Hindlimb muscle (tissue), 1 donor: Measurements from ENCODE around the gene NRDE2. TPM values are rescaled to one million over a fixed set of nuclear protein-coding genes. Genes with fewer than 3 reads are reported as not detected.

Source experiments
- DNase-seq: peaks from one replicate; pipeline ENCODE4 v3.0.0-alpha.2; 2013
- polyA plus RNA-seq: library from polyadenylated mRNA; unstranded; fragments of 120-200 nt; gene quantifications from one replicate; pipeline ENCODE4 v1.2.1, GENCODE V29; 2013; ENCODE audit not compliant: insufficient read length

Gene NRDE2, protein sequence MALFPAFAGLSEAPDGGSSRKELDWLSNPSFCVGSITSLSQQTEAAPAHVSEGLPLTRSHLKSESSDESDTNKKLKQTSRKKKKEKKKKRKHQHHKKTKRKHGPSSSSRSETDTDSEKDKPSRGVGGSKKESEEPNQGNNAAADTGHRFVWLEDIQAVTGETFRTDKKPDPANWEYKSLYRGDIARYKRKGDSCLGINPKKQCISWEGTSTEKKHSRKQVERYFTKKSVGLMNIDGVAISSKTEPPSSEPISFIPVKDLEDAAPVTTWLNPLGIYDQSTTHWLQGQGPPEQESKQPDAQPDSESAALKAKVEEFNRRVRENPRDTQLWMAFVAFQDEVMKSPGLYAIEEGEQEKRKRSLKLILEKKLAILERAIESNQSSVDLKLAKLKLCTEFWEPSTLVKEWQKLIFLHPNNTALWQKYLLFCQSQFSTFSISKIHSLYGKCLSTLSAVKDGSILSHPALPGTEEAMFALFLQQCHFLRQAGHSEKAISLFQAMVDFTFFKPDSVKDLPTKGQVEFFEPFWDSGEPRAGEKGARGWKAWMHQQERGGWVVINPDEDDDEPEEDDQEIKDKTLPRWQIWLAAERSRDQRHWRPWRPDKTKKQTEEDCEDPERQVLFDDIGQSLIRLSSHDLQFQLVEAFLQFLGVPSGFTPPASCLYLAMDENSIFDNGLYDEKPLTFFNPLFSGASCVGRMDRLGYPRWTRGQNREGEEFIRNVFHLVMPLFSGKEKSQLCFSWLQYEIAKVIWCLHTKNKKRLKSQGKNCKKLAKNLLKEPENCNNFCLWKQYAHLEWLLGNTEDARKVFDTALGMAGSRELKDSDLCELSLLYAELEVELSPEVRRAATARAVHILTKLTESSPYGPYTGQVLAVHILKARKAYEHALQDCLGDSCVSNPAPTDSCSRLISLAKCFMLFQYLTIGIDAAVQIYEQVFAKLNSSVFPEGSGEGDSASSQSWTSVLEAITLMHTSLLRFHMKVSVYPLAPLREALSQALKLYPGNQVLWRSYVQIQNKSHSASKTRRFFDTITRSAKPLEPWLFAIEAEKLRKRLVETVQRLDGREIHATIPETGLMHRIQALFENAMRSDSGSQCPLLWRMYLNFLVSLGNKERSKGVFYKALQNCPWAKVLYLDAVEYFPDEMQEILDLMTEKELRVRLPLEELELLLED
- polyA plus RNA-seq, result 13.6 TPM

DNA sequence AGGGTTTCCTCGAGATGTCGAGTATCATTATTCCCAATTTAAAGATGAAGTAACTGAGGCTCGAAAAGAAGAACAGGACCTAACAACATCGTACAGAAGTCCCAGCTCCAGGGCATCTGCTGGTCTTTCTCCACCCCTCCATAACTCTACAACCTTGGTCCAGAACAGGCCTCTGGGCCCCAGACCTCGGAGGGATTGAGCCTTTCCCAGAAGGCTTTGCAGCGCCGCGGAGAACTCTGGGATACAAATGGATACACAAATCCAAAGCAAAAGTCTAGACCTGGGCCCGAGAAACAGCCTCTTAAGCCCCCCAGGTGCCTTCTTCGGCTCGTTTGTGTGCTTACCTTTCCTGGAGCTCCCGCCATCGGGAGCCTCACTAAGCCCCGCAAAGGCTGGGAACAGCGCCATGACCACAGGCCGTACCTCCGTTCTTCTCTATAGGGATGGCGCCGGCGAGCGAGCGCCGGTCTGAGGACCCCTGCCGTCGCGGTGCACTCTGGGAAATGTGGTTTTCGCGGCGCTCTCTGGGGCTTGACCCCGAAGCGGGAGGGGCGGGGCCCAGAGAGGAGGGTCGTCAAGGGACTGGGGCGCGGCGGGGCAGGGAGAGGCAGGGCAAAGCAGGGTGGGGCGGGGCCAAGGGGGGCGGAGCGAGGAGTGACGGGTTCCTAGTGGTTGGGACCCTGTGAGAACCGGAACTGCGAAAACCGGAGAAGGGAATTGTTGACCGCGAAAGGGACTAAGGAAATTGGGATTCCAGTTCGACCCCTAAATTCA, at the start of gene NRDE2:
TSS of gene NRDE2 (minus strand) at position 445 of the 774 bp plus-strand sequence. CDS start at position 408, 37 bp downstream.
- DNase-seq, result peak; percentile 96

DNA sequence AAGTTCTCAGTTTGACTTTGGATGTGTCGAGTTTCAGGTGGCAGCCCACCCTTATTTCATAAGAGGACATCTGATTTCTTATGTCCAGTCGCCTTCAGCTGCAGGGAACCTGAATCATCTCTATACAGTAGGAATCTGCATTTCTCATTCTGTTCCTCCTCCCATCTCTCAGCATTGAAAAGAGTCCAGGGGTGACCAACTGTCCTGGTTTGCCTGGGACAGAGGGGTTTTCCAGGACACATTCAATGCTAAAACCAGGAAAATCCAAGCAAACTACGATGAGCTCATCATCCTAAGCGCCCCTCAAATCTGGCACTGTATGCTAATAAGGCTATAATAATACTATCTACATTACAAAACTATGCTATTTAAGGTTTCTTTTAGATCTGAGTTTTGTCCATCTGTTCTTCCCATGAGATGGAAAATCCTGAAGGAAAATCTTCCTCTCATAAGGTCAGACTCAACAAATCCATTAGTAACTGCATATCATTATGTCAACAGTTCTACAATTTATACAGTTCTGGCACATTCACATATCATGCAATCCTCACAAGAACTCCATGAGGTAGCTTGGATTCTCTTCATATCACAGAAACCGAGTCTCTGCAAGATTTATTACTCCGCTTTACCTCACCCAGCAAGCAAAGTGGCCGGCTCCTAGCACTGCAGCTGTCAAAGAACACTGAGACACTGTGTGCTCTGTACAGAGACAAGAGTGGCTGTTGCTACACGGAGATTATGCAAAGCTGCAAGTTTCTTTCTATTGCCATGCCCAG, 49.5 kb upstream of the NRDE2 start:
- peak; percentile 55 for DNase-seq

DNA sequence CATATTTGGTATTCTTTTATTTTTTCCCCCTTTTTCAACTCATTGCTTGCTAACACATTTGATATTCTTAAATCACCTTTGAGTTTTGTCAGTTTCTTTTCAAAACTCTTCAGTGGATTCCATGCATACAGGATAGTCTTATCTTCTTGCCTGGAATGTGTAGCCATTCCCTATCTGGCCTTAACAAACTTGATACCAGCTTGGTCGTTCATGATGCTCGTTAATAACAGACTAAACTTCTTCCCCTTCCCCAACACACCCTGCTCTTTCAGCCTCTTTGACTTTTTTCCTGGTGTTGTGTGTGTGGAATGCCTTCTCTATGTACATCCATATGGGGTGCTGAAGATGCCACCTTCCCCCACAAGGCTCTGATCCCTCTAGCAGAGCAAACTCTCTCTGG, 47.4 kb upstream of the NRDE2 start:
- no peak for DNase-seq

- no peak for DNase-seq
Measured at GRCh38 chr14:90378249-90378648, 46.5 kb upstream of the NRDE2 start.

- DNase-seq, result no peak
Measured at GRCh38 chr14:90375934-90376333, 44.2 kb upstream of the NRDE2 start.

- DNase-seq, result no peak
Measured at GRCh38 chr14:90374813-90375212, 43.1 kb upstream of the NRDE2 start.

DNA sequence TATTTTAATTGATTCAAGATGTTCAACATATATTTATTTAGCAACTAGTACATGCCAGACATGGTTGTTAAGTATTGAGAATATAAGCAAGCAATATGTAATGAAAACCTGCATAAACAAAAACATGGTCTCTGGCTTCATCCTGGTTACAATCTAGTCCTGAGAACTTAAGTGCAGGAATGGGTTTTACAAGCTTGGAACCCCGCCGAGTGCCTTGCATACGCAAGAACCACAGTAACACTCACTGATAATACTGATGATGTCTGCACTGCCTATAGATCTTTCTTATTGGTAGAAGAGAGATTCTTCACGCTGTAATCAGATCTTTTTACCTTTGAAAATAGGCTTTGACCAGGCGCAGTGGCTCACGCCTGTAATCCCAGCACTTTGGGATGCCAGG, 42.1 kb upstream of the NRDE2 start:
- no peak for DNase-seq

GRCh38 chr14:90368946-90369721, 37.4 kb upstream of the NRDE2 start:
- no peak for DNase-seq

- DNase-seq, result no peak
Measured at GRCh38 chr14:90362558-90362896, 30.8 kb upstream of the NRDE2 start.

DNA sequence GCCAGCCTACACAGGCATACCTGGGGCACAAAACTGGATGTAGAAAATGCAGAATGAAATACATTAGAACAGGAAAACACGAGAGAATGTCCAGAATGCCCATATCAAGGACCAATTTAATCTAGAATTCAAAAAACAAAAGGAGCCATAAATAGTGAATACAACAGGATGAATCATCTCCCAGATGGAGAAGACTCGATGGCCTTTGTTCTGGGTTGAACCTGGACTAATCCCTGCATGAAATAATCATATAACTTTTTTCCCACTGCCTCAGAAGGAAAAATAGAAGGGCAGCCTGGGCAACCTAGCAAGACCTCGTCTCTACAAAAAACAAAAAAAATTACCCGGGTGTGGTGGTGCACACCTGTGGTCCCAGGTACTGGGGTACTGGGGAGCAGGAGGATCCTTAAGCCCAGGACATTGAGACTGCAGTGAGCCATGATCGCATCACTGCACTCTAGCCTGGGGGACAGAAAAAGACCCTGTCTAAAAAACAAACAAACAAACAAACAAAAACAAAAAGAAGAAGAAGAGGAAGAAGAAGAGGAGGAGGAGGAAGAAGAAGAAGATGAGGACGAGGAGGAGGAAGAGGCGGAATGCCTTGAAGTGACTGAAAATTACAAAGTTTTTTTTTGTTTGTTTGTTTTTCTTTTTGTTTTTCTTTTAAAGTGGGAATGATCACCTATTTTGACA, 30.3 kb upstream of the NRDE2 start:
- no peak for DNase-seq

DNA sequence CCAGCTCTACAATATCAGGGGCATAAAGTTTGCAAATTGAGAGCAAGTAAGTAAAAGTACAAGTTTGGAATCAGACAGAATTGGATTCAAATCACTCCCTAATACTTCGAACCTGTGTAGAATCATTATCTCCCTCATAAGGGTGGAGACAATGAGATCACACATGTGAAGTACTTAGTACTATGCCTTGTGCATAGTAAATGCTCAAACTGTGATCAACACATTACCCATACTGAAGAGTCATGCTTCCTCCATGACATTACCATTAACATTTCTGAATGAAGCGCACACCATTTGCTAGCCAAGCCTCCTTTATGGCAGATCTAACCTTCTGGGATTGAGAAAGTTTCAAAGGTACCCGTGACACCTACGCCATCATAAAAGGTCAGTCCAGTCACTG, 26.6 kb upstream of the NRDE2 start:
- DNase-seq, result no peak

DNA sequence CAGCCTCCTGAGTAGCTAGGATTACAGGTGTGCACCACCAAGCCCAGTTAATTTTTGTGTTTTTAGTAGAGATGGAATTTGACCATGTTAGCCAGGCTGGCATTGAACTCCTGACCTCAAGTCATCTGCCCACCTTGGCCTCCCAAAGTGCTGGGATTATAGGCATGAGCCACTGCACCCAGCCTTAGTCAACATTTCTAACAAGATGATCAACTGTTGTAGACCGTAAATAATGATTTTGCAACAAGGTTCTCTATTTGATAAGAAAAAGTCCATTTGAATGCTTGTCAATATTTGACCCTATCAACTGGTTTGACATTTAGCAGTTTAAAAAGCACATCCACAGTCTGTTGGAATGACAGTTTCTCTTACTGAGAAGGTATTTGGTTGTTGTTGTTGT, 25.2 kb upstream of the NRDE2 start:
- DNase-seq, result no peak

GRCh38 chr14:90355540-90356518, 24.1 kb upstream of the NRDE2 start:
- DNase-seq, result no peak

DNA sequence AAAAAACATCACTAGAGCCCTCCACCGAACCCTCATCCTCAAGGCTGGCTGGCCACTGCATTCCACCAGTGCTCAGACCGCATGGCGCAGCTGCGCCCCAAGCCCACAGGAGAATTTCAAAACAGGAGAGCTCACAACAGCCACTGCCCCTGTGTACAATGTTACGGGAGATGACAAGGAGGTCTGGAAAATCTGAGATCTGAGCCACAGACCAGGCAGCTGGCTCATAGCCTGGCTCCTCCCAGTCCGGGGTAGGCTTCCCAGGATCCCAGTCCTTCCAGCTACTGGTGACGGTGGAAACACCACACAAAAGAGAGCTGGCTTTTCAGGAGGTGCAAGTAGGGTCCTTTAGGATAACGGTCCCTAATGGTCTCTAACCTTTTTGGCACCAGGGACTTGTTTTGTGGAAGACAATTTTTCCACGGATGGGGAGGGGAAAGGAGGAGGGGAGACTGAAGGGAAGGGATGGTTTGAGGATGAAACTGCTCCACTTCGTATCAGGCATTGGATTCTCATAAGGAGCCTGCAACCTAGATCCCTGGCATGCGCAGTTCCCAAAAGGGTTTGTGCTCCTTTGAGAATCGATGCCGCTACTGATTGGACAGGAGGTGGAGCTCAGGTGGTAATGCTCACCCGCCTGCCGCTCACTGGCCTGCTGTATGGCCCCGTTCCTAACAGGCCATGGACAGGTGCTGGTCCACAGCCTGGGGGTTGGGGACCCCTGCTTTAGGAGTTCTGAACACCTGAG, 23.0 kb upstream of the NRDE2 start:
- DNase-seq, result peak; percentile 12

DNA sequence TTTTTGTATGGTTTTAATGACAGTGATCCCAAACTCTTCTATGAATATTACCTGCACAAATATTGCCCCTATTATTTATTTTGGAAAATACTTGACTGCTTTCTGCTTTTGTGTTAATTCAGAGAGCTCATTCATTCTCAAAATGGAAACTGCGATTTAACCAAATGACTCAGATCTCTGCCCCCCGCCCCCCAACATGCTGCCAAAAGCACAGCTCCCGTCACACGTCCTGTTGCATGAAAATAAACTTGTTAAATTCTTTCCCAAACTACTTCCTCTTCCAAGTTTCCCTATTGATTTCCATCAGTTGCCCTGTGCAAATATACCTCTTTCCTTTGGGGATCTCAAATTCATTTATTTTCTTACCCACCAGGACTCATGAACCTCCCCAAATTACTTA, 18.0 kb upstream of the NRDE2 start:
- DNase-seq, result no peak

GRCh38 chr14:90348270-90348669, 16.5 kb upstream of the NRDE2 start:
- DNase-seq, result no peak

DNA sequence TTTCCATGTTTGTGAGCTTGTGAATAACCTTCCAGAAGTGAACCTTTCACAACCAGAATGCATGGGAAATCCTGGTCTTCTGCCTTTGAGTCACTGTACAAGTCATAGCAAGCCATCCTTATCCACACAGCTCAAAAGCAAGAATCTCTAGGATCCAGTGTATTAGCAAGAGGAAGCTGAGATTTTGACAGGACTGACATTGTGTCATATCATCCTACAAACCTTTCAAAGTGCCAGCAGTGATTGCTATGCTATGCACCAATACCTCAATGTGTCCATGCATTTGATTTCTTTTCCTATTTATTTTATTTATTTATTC, 13.5 kb upstream of the NRDE2 start:
- no peak for DNase-seq
